GM21825 (cell line): Measurements from ENCODE around the gene IL15RA.
"Not testable (repeated sequence)": the region's sequence is repeated elsewhere in the genome, so short reads cannot be mapped to it uniquely, and the experiment has no call there.

Experiments used
- ATAC-seq: cut with Tn5 transposase; IDR thresholded peaks from one replicate; pipeline ENCODE4 v1.9.1; 2021; ENCODE audit warnings: mild to moderate bottlenecking, moderate library complexity; ENCODE audit not compliant: unreplicated experiment

IL15RA gene

DNA sequence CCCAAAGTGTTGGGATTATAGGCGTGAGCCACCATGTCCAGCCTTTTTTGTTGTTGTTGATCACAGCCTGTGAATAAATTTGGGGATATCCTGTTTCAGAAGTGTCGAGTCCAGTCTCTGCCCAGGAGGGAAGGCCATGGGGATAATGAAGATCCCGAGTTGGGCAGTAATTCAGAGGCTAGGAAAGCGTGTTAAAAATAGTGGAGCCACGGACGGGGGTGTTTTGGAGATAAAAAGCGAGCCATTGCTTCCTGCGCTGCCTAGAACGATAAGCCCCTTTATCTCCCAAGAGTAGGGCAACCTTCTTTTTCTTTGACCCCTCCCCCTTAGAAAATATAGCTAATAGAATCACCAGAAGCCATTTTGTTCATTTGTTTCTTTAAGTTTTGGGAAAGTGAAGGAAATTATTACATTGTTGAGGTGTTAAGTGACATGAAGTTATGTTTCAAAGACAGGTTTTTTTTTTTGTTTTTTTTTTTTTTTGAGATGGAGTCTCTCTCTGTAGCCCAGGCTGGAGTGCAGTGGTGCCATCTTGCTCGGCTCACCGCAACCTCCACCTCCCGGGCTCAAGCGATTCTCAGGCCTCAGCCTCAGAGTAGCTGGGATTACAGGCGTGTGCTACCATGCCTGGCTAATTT, 43.3 kb downstream of the IL15RA start:
- ATAC-seq = no peak

DNA sequence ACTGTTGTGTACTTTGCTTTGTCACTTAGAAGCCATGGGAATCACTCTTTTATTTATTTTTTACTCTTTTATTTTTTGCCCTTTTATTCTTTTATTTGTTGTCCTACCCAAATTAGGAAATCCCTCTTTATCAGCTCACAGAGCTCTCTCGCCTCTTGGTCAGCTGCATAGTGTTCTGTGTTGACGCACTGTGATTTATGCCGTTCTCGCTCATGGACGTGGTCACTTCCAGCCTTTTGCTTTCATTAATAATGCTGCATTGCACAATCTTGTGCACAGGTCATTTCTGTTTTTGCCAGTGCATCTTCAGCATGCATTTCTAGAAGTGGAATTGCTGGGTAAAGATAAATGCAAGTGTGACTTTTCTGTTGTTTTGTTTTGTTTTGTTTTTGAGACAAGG, 45.0 kb downstream of the IL15RA start:
- ATAC-seq = no peak

DNA sequence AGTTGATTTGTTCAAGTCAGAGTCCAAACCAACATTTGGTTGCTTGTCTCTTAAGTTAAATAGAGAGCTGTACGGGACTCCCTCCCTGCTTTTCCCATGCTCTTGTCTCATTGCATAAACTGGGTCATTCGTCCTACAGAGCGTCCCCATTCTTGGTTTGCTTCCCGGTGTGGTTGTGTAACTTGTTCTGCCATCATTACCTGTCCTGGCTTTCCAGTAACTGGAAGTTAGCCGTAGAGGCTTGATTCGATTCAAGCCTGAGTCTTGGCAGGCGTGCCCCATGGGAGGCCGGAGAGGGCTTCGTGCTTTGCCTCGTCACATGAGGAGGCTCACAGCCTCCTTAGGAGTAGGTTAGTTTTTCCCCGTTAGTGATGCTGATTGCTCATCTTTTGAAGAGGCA, 47.1 kb downstream of the IL15RA start:
- ATAC-seq = no peak

DNA sequence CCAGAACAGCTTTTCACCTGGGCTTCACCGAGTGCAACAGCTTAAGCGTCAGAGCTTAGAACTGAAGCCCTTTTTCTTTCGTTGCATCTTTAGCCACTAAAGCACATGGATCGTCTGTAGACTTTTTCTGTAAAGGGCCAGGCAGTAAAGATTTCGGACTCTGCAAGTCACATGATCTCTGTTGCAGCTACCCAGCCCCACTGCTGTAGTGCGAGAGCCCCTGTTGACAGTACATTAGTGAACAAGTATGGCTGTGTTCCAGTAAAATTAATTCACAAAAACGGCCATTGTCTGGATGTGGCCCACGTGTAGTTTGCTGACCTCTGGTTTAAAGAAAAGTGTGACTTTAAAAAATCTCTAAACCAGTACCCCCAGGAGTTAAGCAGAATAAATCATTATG, 47.9 kb downstream of the IL15RA start:
- no peak for ATAC-seq

DNA sequence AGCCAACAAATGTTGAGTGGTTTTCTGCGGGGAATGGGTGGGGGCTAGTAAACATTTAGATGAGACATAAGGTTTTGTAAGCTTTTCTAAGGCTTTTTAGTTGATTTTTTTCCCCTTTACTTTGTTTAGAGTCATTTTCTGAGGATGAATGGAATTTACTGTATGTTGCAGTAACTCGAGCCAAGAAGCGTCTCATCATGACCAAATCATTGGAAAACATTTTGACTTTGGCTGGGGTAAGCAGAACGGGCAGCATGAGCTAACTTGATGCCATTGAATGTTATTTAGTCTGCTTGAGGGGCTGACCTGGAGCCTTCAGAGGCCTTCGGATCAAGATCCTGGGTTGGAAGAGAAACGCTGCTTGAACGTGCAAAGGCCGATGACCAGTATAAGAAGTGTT, 50.0 kb downstream of the IL15RA start:
- ATAC-seq = no peak

DNA sequence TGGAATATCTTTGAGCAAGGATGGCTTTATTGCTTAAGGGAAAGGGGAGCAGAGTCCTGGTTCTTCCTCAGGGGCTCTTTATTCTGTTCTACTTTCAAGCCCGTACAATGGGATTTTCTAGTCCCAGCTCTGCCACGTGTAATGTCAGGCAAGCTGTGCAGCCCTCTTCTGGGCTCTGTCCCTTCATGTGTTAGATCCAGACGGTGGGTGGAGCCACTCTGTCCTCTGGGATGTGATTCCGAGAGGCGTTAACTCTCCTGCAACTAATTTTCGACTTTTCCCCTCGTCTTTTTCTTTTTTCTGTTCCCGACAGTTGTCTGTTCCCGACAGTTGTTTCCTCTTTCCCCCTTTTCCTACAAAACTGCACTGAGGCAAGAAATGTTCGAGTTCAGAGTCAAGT, 52.5 kb downstream of the IL15RA start:
- ATAC-seq = no peak

DNA sequence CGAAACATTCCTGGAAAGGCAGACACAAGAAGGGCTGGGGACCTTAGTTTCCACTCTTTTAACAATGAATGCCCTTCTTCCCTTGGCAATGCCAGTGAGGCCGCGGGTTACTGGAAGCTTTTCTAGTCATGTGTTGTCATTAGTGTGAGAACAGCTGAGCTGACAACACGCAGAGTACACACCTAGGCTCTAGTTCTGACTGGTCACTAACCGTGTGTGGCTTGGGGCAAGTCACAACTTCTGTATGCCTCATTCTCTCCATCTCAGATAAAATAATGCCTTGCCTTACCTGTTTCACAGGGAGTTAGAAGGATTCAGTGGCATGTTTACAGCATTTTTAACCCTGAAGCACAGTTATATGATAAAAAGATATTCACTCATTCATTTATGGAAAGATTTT, 55.6 kb downstream of the IL15RA start:
- ATAC-seq = no peak

DNA sequence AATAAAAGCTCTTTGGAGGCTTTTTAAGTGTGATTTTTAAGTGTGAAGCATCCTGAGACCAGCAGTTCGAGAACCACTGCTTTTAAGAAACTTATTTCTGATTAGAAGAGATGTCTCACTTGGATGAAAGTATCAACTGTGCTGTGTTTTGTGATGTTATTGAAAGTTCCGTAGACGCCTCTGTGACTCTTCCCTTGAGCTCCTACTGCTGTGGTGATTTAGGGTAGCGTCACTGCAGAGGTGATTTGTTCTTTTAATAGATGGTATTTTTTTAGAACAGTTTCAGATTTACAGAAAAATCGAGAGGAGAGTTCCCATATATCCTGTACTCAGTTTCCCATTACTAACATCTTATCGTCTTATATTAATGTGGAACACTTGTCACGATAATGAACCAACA, 57.8 kb downstream of the IL15RA start:
- ATAC-seq = no peak

DNA sequence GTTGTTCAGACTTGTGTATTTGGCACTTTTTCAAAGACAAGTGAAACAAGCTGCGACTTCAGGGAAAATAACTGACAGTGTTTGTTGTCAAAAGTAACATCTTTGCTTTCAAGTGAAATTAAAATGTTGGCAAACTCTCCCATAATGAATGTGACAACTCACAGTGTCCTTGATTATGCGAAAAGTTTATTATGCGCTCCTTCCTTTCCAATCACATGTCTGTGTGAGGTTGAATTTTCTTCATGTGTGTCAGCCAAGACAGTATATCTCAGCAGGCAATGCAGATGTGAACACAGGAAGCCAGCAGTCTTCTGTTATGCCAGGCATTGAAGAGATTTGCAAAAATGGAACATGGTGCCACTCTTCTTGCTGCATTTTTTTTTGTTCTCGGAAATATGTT, 58.6 kb downstream of the IL15RA start:
- ATAC-seq = no peak

DNA sequence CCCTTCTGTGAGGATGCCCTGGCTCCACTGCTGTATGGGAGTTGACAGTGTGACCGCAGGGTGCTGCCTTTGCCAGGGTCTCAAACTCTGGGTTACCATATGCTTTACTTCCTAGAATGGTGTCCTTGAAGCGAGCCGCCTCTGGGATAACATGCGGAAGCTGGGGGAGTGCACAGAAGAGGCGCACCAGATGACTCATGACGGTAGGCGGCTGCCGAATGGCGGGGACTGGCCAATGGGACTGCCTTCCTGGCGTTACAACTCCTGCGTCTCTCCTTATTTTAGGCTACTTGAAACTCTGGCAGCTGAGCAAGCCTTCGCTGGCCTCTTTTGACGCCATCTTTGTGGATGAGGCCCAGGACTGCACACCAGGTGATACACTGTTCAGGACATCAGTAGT, 60.0 kb downstream of the IL15RA start:
- ATAC-seq = no peak

DNA sequence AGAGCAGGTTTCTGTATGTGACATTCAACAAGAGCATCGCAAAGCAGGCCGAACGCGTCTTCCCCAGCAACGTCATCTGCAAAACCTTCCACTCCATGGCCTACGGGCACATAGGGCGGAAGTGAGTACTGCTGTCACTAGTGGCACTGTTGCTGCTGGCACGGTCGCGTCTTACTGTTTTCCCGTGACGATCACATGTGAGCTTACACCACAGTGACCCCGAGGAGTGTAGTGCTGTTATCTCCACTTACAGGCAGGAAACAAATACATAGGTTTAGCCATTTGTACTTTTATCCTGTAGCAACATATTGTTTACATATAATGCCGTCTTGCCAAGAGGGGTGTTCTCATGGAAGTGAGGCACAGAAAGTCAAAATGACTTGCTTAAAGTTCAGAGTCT, 61.9 kb downstream of the IL15RA start:
- ATAC-seq = no peak

DNA sequence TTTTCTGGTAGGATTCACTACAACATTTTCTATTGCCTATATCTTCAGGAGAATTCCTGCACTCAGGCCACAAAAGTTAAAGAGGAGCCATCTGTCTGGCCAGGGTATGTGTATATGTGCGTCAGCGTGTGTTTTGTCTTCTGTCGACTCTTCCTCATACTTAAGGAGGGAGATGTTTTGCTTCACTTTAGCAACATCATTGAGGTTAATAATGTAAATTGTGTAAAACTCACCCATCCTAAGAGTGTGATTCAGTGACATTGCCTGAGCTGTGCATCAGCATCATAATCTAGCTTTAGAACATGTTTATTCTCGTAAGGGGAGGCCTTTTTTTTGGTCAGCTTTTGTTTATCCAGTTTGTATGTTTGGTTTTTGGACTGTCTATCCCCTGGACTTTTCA, 63.6 kb downstream of the IL15RA start:
- no peak for ATAC-seq

DNA sequence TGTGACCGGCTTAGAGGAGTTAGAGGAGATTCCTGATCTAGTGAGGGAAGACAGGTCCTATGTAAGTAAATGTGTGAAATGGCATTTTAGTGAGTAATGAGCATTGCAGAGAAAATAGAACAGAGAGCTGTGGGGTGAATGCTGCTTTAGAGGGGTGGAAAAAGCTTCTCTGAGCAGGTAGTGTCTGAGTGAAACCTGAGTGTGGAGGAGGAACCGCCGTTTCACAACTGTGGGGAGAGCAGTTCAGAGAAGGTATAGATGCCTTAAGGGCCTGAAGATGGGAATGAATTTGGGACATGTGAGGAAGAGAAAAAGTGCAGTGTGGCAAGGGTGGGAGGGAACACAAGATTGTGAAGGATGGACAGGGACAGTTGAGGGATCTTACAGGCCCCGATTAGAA, 65.7 kb downstream of the IL15RA start:
- ATAC-seq = no peak

DNA sequence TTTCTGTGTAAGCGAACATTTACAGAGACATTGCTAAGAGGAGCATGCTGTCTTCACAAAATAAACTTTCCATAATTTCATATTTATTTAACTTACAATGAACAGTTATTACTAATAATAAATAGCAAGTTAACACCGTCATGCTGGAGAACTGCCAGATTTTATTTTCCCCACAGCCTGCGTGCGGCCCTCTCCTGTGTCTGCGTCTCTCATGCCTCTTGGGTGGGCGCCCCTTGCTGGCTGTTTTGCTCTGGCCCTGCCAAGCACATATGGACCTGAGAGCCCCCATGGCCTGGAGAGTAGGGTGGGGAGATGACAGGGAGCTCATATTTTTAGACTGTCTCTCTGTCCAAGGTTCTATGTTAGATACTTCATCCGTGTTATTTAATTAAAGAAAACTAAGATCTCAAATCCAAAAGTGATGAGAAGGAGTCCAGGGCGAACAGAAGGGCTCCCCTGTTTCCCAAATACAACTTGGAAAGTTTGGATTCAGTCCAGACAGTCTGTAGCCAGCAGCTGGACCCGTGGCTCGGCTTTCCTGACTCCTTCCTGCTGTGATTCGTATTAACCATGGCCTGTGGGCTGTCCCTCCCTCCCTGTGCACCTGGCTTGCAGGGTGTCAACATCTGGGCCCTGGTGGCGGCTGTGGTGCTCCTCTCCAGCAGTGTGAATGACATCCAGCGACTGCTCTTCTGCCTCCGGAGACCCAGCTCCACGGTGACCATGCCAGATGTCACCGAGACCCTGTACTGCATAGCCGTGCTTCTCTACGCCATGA, 66.8 kb downstream of the IL15RA start:
- ATAC-seq = no peak

DNA sequence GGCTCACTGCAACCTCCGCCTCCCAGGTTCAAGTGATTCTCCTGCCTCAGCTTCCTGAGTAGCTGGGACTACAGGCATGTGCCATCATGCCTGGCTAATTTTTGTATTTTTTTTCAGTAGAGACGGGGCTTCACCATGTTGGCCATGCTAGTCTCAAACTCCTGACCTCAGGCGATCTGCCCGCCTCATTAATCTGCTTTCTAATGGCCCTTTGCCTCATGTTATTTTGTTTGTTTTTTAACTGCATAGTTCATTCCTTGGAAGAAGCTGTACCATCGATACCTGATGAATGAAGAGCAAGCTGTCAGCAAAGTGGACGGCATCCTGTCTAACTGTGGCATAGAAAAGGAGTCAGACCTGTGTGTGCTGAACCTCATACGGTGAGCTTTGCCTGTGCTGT, 68.7 kb downstream of the IL15RA start:
- not testable (repeated sequence) for ATAC-seq

DNA sequence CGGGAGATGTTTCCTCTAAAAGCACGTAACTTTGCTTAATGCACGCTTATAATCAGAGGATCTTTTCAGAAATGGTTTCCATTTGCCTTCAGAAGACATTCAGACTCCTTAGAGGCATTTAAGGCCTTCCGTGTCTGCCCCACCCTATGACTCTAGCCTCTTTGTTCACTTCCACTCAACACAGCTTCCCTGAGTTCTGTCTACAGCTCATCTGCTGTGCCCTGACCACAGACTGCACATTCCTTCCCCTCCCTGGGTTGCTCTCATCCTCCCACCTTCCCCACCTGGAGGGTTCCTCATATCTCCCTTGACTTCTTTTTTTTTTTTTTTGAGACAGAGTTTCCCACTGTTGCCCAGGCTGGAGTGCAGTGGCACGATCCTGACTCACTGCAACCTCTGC, 70.7 kb downstream of the IL15RA start:
- no peak for ATAC-seq

DNA sequence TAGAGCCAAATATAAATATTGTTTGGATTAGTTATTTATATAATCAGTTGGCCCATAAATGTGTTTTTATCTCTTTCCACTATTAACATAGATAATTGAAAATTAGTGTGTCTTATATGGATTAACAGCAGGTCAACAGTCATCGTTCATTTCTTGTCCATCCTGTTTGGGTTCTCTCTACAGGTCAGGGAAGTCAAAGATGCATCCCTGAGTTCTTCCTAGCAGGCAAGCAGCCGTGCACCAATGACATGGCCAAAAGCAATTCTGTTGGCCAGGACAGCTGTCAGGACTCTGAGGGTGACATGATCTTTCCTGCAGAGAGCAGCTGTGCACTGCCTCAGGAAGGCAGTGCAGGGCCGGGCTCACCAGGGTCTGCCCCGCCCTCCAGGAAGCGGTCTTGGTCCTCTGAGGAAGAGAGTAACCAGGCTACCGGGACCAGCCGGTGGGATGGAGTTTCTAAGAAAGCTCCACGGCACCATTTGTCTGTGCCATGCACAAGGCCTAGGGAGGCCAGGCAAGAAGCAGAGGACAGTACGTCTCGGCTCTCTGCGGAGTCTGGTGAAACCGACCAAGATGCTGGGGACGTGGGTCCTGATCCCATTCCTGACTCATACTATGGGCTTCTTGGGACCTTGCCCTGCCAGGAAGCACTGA, 71.4 kb downstream of the IL15RA start:
- ATAC-seq = no peak

DNA sequence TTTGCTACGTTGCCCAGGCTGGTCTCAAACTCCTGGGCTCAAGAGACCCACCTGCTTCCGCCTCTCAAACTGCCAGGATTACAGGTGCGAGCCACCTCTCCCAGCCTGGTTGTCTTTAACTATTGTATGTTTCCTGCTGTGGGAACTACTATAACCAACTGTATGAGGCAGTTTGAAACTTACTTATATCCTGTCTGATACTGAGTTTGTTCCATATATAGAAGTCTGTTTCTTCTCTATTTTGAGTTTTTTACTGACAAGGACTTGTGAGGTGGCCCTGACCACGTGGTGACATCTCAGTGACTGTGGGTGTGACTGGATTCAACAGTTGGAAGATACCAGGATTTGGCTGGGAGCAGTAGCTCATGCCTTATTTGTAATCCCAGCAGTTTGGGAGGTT, 73.1 kb downstream of the IL15RA start:
- ATAC-seq = peak; percentile 96

DNA sequence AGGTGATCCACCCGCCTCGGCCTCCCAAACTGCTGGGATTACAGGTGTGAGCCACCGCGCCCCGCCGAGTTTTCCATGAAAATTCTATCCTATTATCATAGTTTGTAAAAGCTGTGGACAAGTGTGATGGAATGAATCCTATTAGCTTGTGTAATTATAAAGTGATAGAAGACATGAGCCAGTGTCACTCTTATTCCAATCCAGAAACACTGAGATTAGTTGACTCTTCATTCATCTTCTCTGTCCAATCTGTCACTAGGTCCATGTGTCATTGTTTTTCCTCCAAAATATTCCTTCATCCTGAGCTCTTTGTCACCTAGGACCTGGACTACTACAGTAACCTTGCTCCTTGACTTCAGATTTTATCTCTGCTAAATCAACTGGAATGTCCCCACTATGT, 73.8 kb downstream of the IL15RA start:
- ATAC-seq = no peak

DNA sequence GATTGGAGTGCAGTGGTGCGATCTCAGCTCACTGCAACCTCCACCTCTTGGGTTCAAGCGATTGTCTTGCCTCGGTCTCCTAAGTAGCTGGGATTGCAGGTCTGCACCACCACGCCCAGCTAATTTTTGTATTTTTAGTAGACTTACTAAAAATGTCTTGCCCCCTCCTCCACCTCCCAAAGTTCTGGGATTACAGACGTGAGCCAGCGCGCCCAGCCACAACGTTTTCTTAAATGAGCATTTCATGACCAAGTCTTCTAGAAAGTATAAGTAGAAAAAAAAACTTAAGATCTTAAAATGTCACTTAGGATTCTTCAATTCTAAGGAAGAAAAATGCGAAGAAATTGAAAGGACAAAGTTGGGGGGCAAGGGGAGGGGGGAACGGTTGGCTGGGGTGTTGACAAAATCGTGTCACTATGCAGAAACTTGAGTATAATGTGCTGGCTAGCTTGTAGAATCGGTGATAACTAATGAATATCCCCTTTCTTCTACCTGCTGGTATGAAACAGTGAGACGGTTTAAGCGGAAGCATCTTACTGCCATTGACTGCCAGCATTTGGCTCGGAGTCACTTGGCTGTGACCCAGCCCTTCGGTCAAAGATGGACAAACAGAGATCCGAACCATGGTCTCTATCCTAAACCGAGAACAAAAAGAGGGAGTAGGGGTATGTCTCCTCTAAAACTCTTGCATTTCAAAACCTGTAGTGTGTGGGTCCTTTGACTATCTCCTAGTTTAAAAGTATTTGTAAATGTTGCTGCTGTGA, 74.7 kb downstream of the IL15RA start:
- ATAC-seq = no peak
